Ascending aorta (tissue), 2 donors: Measurements from ENCODE around the gene SSH2. TPM values are rescaled to one million over a fixed set of nuclear protein-coding genes. Genes with fewer than 3 reads are reported as not detected.

Experiments used
- DNase-seq, 2 donors: peaks; one replicate each; pipeline ENCODE4 v3.0.0-alpha.2; 2019; ENCODE audit warnings: low spot score in 2 of 2
- H3K27ac ChIP-seq, 2 donors: fragments of 200-600 bp; sonication (generic); one replicate each; pipeline ENCODE4 v1.5.1; 2016 to 2017; ENCODE audit warnings: mild to moderate bottlenecking in 1 of 2
- H3K27me3 ChIP-seq: fragments of 200-600 bp; sonication (generic); one replicate; pipeline ENCODE4 v1.5.1; 2017
- H3K36me3 ChIP-seq, 2 donors: fragments of 200-600 bp; sonication (generic); one replicate each; pipeline ENCODE4 v1.5.1; 2016
- H3K4me1 ChIP-seq, 2 donors: fragments of 200-600 bp; sonication (generic); one replicate each; pipeline ENCODE4 v1.5.1; 2016 to 2017; ENCODE audit warnings: mild to moderate bottlenecking in 1 of 2
- H3K4me3 ChIP-seq, 2 donors: fragments of 200-600 bp; sonication (generic); one replicate each; pipeline ENCODE4 v1.5.1; 2016 to 2017; ENCODE audit warnings: mild to moderate bottlenecking in 1 of 2
- H3K9me3 ChIP-seq, 2 donors: fragments of 200-600 bp; sonication (generic); one replicate each; pipeline ENCODE4 v1.5.1; 2016
- CTCF ChIP-seq, 3 experiments: fragments of 200-600 bp in 2 of 3; fragments of 450-650 bp in 1 of 3; sonication (generic) in 2 of 3; IDR thresholded peaks; one replicate each; pipeline ENCODE4 v1.5.1; 2016 to 2019; ENCODE audit warnings: antibody characterized with exemption in 3 of 3, mild to moderate bottlenecking in 1 of 3, moderate library complexity in 1 of 3
- intact Hi-C: fragments of 100-400 bp; cut with DNase I; formaldehyde crosslinking; loops from one replicate; pipeline ENCODE4 v1.15.1; 2023
- total RNA-seq: library from RNA; depleted of rRNA; stranded (reverse); fragments of >200 nt; gene quantifications from one replicate; pipeline ENCODE4 v1.1.0, GENCODE V29; 2016

The SSH2 gene
- total RNA-seq, 1 donor from 2014 or later: 7.9 TPM

GRCh38 chr17:29706045-29706431, 224.0 kb downstream of the SSH2 start:
- peaks cover 0 to 14% of the 10 kb centered on the region in 2 donors for H3K4me1 ChIP-seq
- no peak overlapping the region for H3K4me3 ChIP-seq
- no peak overlapping the region for H3K27ac ChIP-seq
- H3K27me3 ChIP-seq: no peaks in the 10 kb centered on the region
- H3K9me3 ChIP-seq: no peaks in the 10 kb centered on the region
- DNase-seq: no peak
- H3K36me3 ChIP-seq: peaks cover 10 to 14% of the 10 kb centered on the region in 2 donors
- no peak for TF ChIP-seq CTCF (IDR thresholded peaks at IDR 0.05)
- intact Hi-C loops: no loop called here

- Histone ChIP-seq H3K4me3 (no peak overlapping the region), H3K9me3 (no peaks in the 10 kb centered on the region), H3K36me3 (peaks cover 10 to 14% of the 10 kb centered on the region in 2 donors), H3K4me1 (peaks cover 0 to 14% of the 10 kb centered on the region in 2 donors), H3K27ac (peak overlapping the region; percentile 1 to 21), H3K27me3 (no peaks in the 10 kb centered on the region)
- no peak for DNase-seq
- TF ChIP-seq CTCF (IDR thresholded peaks at IDR 0.05): no peak
- intact Hi-C loops: no loop called here
These were observed 224.6 kb downstream of the SSH2 start for GRCh38 chr17:29705386-29705785.

- TF ChIP-seq CTCF (IDR thresholded peaks at IDR 0.05): no peak
- Histone ChIP-seq H3K36me3 (peaks cover 13 to 14% of the 10 kb centered on the region in 2 donors), H3K4me1 (no peaks in the 10 kb centered on the region), H3K27me3 (no peaks in the 10 kb centered on the region), H3K27ac (no peak overlapping the region), H3K4me3 (no peak overlapping the region), H3K9me3 (no peaks in the 10 kb centered on the region)
- DNase-seq: no peak
- intact Hi-C loops: no loop called here
These were observed 230.7 kb downstream of the SSH2 start for GRCh38 chr17:29699283-29699682.

GRCh38 chr17:29698837-29699236, 231.2 kb downstream of the SSH2 start:
- Histone ChIP-seq H3K4me1 (no peaks in the 10 kb centered on the region), H3K27me3 (no peaks in the 10 kb centered on the region), H3K4me3 (no peak overlapping the region), H3K9me3 (no peaks in the 10 kb centered on the region), H3K27ac (no peak overlapping the region), H3K36me3 (peaks cover 14 to 15% of the 10 kb centered on the region in 2 donors)
- no peak for DNase-seq
- intact Hi-C loops: no loop called here
- TF ChIP-seq CTCF (IDR thresholded peaks at IDR 0.05): no peak

- H3K4me3 ChIP-seq: no peak overlapping the region
- no peaks in the 10 kb centered on the region for H3K4me1 ChIP-seq
- intact Hi-C loops: no loop called here
- DNase-seq: no peak
- no peaks in the 10 kb centered on the region for H3K9me3 ChIP-seq
- H3K36me3 ChIP-seq: peaks cover 12 to 16% of the 10 kb centered on the region in 2 donors
- H3K27ac ChIP-seq: no peak overlapping the region
- TF ChIP-seq CTCF (IDR thresholded peaks at IDR 0.05): no peak
- H3K27me3 ChIP-seq: no peaks in the 10 kb centered on the region
These were observed 231.8 kb downstream of the SSH2 start for GRCh38 chr17:29698019-29698777.
